DMS53 treated with DMSO at 0.1 percent for 48 hours (cell line): ENCODE data around the gene DNAAF8.

Source experiments
- DNase-seq: peaks from one replicate; lab custom pipeline; 2025; ENCODE audit not compliant: unreplicated experiment; lab: John Stamatoyannopoulos, UW

Gene DNAAF8

DNA sequence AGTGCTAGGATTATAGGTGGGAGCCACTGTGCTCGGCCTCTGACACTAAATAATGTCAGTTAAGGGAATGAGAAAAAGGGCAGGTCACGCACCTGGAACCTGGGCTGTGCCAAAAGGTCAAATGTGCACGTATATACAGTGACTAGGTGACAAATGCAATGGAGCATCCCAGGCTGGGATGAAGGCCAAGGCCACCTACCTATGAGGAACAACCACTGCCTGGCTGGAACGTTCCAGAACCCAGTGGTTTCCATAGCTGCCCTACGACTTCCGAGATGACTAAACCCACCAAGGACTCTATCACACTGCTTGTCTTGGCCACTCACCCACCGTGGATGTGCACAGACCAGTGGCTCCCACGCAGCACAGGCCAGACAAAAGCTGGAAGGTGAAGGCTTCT, 16.6 kb downstream of the DNAAF8 start:
- no peak for DNase-seq

- no peak for DNase-seq
These were observed 18.2 kb downstream of the DNAAF8 start for GRCh38 chr16:4752351-4753100.

DNA sequence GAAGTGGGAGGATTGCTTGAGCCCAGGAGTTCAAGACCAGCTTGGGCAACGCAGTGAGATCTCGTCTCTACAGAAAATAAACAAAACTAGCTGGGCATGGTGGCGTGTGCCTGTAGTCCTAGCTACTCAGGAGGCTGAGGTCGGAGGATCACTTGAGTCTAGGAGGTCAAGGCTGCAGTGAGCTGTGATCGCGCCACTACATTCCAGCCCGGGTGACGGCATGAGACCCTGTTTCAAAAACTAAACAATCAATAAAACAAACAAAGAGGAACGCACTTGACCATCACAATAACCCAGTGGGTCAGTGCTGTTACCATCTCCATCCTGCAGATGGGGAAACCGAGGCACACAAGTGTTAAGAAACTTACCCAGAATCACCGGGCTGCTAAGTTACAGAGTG, 18.9 kb downstream of the DNAAF8 start:
- DNase-seq: no peak

DNA sequence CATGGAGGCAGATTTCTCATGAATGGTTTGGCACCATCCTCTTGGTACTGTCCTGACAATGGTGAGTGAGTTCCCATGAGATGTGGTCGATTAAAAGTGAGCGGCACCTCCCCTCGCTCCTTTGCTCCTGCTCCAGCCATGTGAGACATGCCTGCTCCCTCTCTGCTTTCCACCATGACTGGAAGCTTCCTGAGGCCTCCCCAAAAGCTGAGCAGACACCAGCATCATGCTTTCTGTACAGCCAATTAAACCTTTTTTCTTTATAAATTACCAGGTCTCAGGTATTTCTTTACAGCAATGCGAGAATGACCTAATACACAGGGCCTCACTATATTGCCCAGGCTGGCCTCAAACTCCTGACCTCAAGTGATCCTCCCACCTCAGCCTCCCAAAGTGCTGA, 20.5 kb downstream of the DNAAF8 start:
- DNase-seq: no peak

DNA sequence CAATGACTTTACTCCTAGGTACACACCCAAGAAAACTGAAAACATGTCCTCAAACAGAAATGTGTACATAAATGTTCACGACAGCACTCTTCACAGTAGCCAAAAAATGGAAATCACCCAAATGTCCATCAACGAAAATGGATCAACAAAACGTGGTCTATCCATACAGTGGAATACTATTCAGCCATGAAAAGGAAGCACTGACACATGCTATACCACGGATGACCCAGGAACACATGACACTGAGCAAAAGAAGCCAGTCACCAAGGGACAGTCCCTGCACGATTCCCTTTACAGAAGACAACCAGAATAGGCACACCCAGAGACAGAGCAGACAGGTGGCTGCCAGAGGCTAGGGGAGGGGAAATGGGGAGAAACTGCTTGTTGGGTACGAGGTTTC, 21.4 kb downstream of the DNAAF8 start:
- no peak for DNase-seq

DNA sequence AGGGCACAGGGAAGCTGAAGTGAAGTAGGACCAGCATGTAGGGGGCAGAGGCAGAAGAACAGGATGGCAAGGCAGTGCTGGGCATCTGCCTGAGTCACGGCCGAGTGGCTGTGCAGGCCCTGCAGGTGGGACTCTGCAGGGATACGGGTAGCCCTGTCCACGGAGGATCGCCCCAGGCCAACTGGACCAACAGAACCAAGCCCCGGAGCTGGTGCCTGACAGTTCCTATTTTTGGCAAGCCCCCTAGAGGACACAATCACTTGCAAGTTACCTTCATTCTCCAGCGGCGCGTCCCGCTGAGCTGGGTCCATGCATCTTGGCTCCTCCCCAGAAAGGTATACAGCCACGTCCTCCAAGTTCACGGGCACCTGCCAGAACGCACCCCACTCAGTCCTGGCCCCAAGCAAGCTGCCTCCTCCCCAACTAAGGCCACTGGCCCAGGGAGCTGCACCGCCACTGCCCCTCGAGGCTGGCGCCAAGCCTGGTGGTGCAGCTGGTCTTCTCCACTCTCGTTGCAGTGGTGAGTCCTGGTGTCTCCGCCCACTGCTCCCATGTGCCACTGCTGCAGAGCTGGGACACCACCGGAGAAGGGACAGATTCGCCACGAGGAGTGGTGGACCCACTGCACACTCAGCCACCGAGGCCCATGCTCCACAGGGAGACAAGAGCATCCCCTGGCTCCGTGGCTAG, 26.0 kb downstream of the DNAAF8 start:
- DNase-seq: no peak

GRCh38 chr16:4762205-4762604, 27.9 kb downstream of the DNAAF8 start:
- DNase-seq: no peak

GRCh38 chr16:4763791-4764190, 29.5 kb downstream of the DNAAF8 start:
- DNase-seq: no peak

DNA sequence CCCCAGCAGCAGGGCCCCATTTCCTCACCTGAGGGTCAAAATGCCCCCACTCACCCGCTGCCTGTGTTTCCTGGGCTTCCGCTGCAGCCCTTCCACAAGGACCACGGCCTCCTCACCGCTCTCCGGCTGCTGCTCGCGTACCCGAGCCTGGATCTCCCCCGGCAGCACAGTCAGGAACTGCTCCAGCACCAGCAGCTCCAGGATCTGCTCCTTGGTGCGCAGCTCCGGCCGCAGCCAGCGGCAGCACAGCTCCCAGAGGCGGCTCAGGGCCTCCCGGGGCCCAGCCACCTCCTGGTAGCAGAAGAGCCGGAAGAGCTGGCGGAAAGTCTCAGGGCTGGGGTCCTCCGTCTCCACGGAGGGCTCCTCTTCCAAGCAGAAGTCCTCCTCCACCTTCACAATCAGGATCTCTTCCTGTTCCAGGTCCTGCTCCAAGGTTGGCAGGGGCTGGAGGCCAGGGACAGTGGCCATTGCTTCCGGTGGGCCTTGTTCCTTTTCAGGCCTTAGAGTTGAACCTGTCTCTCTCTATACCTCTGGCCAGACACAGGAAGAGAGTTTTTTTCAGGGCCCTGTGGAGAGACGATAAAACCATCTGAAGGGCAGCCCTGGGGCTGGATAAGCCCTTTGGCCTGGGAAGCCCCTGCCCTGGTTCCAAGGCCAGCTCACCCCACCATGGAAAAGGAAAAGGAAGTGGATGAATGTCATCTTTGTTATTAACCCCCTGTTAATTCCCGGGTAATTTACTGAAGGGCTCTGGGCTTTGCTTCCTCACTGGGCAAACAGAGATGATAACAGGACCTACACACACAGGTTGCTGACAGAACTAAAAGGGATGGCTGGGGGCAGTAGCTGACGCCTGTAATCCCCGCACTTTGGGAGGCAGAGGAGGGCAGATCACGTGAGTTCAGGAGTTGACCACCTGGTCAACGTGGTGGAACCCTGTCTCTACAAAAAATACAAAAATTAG, 31.5 kb downstream of the DNAAF8 start:
- DNase-seq: no peak

GRCh38 chr16:4766875-4767628, 32.7 kb downstream of the DNAAF8 start, which contains the start of gene ZNF500:
ZNF500 (minus strand) TSS chr16:4767162; CDS start chr16:4765978, 1,184 bp downstream.
- DNase-seq: peak; percentile 77

DNA sequence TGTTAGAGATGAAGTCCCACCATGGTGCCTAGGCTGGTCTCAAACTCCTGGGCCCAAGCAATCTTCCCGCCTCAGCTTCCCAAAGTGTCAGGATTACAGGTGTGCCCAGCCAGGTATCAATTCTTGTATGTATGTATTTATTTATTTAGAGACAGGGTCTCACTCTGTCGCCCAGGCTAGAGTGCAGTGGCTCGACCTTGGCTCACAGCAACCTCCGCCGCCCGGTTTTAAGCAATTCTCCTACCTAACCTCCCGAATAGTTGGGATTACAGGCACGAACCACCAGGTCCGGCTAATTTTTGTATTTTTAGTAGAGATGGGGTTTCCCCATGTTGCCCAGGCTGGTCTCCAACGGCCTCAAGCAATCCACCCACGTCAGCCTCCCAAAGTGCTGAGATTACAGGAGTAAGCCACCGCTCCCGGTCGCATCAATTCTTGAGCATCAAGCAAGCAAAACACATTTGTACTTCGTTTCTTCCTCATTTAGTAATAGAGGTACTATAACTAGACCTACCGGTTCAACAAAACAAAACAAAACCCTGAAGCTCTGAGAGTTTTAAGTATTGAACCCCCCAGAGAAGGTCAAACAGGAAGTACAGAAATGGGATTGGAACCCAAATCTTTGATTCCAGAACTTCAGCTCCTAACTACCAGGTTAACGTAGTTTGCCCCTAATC, 33.7 kb downstream of the DNAAF8 start:
- DNase-seq: no peak

DNA sequence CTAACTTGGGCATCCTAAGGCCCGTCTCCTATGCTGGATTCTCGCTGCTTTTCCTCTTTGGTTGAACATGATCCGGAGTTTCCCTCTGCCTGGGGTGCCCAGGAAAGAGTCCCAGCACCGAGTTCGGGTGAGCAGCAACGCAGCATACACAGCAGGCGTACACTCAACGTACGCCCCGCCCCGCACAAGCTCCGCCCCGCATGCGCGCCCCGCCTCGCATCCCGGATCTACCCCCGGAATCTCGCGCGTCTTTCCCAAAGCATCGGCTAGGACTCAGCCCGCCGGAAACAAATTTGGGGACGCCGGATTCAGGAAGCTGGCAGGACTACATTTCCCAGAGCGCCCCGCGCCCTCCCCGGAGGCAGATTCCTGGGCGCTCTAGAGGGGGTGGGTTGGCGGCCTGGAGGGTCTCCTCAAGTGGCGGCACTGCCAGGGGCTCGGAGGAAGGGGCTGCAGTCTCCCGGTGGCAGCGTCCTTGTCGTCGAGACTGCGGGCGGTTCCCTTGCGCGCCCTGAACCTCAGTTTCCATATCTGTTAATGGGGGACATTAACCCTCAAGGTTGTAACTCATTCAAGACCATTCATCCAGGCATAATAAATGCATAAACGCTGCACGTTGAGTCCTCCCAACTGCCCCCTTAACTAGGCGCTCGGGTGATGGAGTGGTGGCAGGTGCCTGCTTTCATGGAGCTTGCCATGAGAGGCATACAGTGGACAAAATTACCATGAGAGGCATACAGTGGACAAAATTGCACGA, 34.4 kb downstream of the DNAAF8 start:
- DNase-seq: peak; percentile 80

- no peak for DNase-seq
These were observed 34.9 kb downstream of the DNAAF8 start for GRCh38 chr16:4769306-4769638.

DNA sequence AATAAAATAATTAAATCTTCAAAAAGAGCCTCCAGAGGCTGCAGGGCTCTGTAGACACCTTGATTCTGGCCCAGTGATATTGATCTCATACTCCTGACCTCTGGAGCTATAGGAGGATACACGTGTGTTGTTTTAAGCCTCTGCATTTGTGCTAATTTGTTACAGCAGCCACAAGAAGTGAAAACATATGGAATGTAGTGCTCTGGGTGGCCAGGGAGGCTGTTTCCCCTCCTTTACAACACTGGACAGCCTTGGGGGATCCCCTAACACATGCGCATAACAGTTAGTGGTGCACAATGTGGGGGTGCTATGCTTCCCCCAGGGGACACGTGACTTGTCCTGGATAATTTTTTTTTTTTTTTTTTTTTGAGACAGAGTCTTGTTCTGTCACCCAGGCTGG, 37.3 kb downstream of the DNAAF8 start:
- no peak for DNase-seq

DNA sequence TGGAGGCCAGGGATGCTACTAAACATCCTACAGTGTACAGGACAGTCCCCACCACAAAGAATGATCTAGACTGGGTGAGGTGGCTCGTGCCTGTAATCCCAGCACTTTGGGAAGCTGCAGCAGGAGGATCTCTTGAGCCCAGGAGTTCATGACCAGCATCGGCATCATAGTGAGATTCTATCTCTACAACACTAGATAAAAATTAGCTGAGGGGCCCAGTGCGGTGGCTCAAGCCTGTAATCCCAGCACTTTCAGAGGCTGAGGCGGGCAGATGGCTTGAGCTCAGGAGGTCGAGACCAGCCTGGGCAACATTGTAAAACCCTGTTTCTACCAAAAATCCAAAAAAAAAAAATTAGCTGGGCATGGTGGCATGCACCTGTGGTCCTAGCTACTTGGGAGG, 38.0 kb downstream of the DNAAF8 start:
- no peak for DNase-seq

DNA sequence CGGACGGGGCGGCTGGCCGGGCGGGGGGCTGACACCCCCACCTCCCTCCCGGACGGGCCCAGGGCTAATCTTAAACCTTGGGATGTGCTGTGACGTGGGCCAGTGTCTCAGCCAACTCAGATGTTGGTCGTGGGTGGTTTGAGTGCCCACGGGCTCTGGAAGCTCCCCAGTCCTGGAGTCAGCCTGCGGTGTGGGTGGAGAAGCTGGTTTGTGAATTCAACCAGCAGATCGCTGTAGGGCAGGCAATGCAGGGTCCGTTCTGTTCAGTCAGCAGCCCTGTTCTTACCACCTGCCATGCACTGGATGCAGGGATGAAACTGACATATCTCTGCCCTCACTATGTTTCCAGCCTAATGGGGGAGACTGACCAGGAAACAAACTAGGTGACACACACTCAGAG, 40.7 kb downstream of the DNAAF8 start:
- no peak for DNase-seq

DNA sequence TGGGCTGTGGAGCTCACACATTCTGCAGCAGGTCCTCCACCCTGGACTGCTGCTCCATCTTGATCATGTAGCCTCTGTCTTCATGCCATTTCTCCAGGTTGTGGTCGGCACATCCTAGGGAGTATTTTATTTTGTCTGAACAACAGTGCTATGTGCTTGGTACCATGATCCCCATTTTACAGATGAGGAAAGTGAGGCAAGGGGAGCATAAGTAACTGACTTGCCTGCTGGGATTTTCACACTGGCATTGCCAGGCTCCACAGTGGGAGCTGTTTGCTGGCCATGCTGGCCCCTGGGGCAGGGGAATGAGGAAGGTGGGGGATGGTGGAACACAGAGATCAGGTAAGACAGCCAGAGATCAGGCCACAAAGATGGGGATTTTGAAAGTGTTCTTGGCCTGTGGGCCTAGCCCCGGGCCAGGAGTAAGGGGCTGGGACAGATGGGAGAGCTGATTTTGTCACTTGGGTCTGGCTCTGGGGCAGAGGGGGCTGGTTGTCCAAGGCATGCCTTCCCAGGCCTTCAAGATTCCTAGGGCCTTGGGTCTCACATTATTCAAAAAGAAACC, 41.9 kb downstream of the DNAAF8 start:
- no peak for DNase-seq

DNA sequence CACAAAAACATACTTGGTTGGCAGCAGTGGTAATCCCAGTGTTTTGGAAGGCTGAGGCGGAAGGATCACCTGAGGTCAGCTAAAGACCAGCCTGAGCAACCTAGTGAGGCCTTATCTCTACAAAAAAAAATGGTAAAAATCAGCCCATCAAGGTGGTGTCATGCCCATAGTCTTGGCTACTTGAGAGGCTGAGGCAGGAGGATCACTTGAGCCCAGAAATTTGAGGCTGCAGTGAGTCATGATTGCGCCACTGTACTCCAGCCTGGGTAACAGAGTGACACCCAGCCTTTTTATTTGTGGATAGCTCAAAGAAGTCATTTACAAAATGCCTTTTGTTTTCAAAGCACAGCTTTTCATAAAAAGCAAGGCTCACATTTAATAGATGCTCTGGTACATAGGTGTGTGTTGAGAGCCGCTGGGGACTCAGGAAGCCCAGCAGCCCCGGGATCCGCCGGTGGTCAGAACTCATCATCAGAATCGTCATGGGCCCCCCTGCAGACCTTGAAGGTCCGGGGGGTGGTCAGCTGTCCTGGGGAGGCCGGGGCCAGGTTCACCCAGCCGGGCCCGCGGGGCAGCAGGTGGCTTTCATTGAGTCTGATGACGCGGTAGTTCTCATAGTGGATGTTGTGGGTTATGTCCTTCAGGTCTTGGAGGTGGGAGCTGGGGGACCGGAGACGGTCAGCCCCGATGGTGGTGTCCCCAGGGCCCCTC, 43.2 kb downstream of the DNAAF8 start:
- DNase-seq: no peak

DNA sequence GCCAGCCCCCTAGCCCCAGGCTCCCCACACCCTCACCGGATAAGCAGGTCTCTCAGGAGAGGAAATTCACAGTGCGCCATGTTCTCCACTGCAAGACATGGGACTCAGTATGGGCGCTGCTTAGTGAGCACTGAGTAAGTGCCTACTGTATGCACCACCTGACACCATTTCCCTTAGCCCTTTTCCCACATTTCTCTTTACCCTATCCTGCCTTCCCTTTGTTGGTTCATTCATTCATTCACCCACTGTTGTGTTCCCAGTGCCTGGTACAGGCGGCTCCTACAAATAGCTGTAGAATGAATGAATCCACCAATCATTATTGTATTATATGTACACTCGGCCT, 43.7 kb downstream of the DNAAF8 start:
- no peak for DNase-seq
